Stimulated activated CD4-positive, alpha-beta T cell treated with anti-CD3 and anti-CD28 coated beads, Interleukin-12 subunit alpha, Interleukin-12 subunit beta, amount 100 ng/mL, for 4 hours (primary cell): ENCODE data around the gene PAX2.
"Not testable (repeated sequence)": the region's sequence is repeated elsewhere in the genome, so short reads cannot be mapped to it uniquely, and the experiment has no call there.

ENCODE experiments used
- DNase-seq: peaks from one replicate; pipeline ENCODE4 v3.0.0-alpha.2; 2020

PAX2 gene

GRCh38 chr10:100744987-100745881 is at the start of gene PAX2:
PAX2 (plus strand) TSS chr10:100745582; CDS start chr10:100746261, 679 bp downstream.
- no peak for DNase-seq

GRCh38 chr10:100696477-100696901 is 48.9 kb upstream of the PAX2 start:
- DNase-seq, result no peak

- DNase-seq, result no peak
Observed at GRCh38 chr10:100697070-100697469, 48.3 kb upstream of the PAX2 start.

GRCh38 chr10:100697631-100698030 is 47.8 kb upstream of the PAX2 start:
- DNase-seq, result no peak

- DNase-seq, result not testable (repeated sequence)
Observed at GRCh38 chr10:100701704-100702103, 43.7 kb upstream of the PAX2 start.

GRCh38 chr10:100705139-100705538 is 40.2 kb upstream of the PAX2 start:
- no peak for DNase-seq

- DNase-seq, result no peak
Observed at GRCh38 chr10:100707261-100707848, 38.0 kb upstream of the PAX2 start.

GRCh38 chr10:100709146-100710082 is 36.0 kb upstream of the PAX2 start:
- no peak for DNase-seq

GRCh38 chr10:100710151-100710871 is 35.1 kb upstream of the PAX2 start:
- no peak for DNase-seq

GRCh38 chr10:100713049-100713858 is 32.1 kb upstream of the PAX2 start:
- no peak for DNase-seq

- no peak for DNase-seq
Observed at GRCh38 chr10:100713859-100714565, 31.4 kb upstream of the PAX2 start.

- no peak for DNase-seq
Observed at GRCh38 chr10:100714566-100714950, 30.8 kb upstream of the PAX2 start.

- DNase-seq, result no peak
Observed at GRCh38 chr10:100715101-100715444, 30.3 kb upstream of the PAX2 start.

GRCh38 chr10:100715445-100716385 is 29.7 kb upstream of the PAX2 start:
- no peak for DNase-seq

GRCh38 chr10:100717166-100717565 is 28.2 kb upstream of the PAX2 start:
- DNase-seq, result no peak

GRCh38 chr10:100718197-100718742 is 27.1 kb upstream of the PAX2 start:
- no peak for DNase-seq

GRCh38 chr10:100723180-100723579 is 22.2 kb upstream of the PAX2 start:
- DNase-seq, result no peak

GRCh38 chr10:100723770-100724530 is 21.4 kb upstream of the PAX2 start:
- DNase-seq, result no peak

GRCh38 chr10:100724531-100725027 is 20.8 kb upstream of the PAX2 start:
- no peak for DNase-seq
